CD1c-positive myeloid dendritic cell (primary cell): ENCODE data around the gene OR1N2.
"Not testable (repeated sequence)": the region's sequence is repeated elsewhere in the genome, so short reads cannot be mapped to it uniquely, and the experiment has no call there.

Experiments used
- DNase-seq: peaks from one replicate; pipeline ENCODE4 v3.0.0-alpha.2; 2016; ENCODE audit errors: extremely low spot score

Gene OR1N2

GRCh38 chr9:122552812-122553211 is at the start of gene OR1N2:
OR1N2 (plus strand) TSS chr9:122553112; CDS start chr9:122553212, 100 bp downstream.
- DNase-seq, result no peak

DNA sequence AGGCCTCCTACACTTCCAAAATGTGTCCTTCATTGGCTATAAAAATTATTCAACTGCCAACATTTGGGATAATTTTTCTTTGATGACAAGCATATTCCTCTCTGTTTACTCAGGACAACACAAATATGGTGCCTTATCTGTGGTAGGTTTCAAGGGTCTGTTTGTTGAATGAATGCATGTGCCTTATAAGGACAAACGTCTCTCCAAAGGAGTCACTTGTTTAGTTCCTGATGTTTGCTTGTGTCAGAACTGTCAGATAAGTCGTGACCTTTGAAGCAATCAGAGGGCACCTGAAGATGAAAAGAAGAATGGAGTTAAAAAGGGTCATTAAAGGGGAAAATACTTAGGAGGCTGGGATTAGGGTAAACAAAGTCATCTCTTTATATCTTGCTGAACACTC is 45.9 kb upstream of the OR1N2 start:
- no peak for DNase-seq

- no peak for DNase-seq
Observed at GRCh38 chr9:122510502-122510901, 42.4 kb upstream of the OR1N2 start, which contains the start of gene OR1J2. OR1J2 (plus strand) TSS chr9:122510802; CDS start chr9:122510802, 0 bp downstream.

DNA sequence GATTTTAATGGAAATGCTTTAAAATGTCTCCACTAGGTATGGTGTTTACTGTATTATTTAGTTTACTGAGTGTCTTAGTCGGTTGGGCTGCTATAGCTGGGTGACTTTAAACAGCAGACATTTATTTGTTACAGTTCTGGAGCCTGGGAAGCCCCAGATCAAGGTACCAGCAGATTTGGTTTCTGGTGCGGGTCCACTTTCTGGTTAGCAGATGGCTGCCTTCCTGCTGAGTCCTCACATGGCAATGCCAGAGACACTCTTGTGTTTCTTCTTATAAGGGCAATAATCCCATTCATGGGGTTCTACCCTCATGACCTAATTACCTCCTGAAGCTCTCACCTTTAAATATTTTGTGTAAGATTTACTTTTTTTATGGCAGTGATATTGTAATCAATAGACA is 34.7 kb upstream of the OR1N2 start:
- DNase-seq, result no peak

DNA sequence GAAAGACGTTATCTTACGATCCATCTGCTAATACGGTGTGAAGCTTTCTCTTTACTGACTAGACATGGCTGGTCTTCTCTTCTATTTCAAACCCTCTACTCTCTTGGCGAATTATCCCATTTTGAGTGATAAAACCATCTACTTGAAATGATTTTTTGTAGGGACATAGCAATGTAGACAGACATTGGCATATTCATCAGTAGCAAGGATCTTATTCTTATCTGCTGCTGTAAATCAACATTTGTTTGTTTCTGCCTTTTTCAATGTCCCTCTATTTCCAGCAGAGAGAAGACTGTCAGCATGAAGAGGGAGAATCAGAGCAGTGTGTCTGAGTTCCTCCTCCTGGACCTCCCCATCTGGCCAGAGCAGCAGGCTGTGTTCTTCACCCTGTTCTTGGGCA is 34.1 kb upstream of the OR1N2 start, which contains the start of gene OR1J4:
TSS of gene OR1J4 (plus strand) at position 301 of the 400 bp plus-strand sequence. CDS start at position 301, 0 bp downstream.
- DNase-seq, result no peak

DNA sequence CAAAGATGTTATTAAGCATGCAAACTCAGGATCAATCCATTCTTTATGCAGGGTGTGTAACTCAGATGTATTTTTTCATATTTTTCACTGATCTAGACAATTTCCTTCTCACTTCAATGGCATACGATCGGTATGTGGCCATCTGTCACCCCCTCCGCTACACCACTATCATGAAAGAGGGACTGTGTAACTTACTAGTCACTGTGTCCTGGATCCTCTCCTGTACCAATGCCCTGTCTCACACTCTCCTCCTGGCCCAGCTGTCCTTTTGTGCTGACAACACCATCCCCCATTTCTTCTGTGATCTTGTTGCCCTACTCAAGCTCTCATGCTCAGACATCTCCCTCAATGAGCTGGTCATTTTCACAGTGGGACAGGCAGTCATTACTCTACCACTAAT is 33.5 kb upstream of the OR1N2 start:
- DNase-seq, result no peak

DNA sequence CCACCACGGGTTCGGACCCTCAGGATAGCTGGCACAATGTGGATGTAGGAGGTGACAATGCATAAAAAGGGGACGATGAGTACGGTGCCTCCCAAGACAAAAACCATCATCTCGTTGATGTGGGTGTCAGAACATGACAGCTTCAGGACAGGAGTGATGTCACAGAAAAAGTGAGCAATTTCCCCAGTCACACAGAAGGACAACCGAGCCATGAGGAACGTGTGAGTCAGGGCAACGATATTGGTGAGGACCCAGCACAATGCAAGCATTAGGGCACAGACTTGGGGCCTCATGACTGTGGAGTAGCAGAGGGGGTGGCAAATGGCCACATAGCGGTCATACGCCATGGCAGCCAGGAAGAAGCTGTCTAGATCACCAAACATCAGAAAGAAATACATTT is 26.3 kb upstream of the OR1N2 start:
- DNase-seq, result no peak

GRCh38 chr9:122527193-122527592 is 25.7 kb upstream of the OR1N2 start, which contains the start of gene OR1N1:
OR1N1 (minus strand) TSS chr9:122527293; CDS start chr9:122527293, 0 bp downstream.
- no peak for DNase-seq

DNA sequence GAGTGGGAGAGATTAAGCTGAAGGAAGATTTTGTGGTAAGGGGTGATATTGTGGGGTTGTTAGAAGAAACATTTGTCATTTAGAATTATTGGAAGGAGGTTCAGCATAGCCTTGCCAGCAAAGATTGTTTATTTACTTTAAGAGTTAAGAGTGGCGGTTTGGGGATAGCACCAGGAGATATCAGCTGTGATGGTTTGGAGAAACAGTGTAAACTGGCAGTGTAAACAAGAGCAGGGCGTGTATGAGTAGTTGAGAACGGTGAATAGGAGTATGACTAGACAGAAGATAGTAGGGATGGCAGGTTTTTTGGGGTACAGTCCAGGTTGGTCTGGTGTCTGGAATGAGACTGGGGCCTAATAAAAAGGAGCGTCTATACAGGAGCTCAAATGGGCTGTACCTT is 21.8 kb upstream of the OR1N2 start:
- not testable (repeated sequence) for DNase-seq

DNA sequence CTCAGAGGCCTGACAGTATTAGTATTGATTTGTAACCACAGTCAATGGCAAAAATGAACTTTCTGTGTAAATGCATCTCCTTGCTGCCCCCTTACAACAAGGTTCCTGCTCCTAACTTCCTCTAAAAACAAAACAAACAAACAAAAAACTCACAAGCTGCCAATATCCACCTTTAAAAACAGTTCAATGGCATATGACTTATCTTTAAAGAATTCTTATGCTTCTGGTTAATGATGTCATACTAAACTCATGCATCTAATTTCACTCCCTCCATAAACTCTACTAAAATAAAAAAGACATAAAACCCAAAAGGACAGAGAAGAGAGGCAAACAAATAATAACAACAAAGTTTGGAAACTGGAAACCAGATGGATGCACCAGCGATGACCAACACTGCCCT is 16.8 kb upstream of the OR1N2 start:
- DNase-seq, result no peak

DNA sequence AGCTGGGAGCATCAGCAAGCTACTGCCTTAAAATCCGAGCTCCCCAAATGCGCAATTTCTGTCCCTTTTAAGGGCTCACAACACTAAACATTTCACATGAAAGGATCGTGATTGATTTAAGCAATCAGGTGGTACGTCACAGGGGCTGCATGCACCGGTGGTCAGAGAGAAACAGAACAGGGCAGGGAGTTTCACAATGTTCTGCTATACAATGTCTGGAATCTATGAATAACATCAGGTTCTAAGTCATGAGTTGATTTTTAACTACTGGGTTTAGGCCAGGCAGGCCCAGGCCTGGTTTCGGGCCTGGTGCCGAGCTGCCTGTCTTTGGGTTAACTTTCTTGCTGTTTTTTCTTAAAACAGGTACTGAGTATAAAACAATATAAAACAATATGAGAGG is 15.8 kb upstream of the OR1N2 start:
- DNase-seq, result not testable (repeated sequence)

DNA sequence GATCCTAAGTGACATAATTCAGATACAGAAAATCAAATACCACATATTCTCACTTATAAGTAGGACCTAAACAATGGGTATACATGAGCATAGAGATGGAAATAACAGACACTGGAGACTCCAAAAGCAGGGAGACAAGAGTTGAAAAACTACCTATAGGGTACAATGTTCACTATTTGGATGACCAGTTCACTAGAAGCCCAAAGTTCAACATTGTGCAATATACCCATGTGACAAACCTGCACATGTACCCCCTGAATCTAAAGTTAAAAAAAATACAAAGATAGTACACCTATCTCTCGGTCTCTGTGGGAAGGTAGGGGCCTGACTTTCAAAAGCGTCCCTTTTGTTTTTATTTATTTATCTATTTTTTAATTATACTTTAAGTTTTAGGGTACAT is 14.2 kb upstream of the OR1N2 start:
- DNase-seq, result no peak

DNA sequence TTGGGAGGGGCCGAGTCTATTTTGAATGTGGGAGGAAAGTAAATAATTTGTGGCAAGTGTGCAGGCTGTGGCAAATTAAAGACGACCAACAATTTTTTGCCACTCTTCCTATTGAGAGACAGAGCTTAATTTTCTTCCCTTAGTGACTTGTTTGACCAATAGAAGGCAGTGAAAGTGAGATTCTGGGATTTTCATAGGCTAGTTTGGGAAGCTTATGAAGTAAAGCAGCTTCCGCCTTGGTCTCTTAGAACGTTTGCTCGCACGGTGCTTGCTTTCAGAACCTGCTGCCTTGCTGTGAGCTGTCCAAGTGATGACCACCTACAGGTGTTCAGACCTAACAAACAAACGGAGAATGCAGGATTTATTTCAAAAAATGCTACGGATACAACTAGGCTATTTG is 6.7 kb upstream of the OR1N2 start:
- no peak for DNase-seq

DNA sequence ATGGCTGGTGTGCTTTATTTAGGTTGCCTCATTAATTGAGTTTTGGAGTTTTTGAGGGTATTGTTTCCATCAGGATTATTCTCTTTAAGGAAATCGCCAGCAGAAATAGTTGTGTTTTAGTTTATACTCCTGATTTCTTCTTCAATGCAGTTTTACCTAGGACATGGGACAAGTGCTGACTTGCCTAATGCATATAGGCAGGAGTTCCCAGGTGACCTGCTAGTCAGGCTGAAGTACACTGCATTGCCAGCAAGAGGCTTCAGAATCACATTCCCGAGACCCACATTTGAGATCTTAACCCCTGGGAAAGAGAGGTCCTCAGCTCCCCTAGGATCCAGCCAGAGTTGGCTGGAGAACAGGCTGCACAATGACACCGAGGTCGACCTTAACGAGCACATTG is 1.5 kb upstream of the OR1N2 start:
- no peak for DNase-seq

DNA sequence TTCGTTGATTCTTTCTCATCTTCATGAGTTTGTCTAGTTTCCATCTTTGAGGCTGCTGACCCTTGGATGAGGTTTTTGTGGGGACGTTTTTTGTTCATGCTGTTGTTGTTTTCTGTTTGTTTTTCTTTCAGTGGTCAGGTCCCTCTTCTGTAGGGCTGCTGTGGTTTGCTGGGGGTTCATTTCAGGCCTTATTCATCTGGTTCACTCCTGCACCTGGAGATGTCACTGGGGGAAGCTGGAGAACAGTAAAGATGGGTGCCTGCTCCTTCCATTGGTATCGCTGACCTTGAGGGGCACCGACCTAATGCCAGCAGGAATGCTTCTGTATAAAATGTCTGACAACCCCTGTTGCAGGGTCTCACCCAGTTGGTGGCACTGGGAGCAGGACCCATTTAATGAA is 8.5 kb downstream of the OR1N2 start:
- DNase-seq, result no peak

GRCh38 chr9:122562134-122562760 is 9.3 kb downstream of the OR1N2 start:
- DNase-seq, result no peak

- DNase-seq, result no peak
Observed at GRCh38 chr9:122567901-122568300, 15.0 kb downstream of the OR1N2 start.

DNA sequence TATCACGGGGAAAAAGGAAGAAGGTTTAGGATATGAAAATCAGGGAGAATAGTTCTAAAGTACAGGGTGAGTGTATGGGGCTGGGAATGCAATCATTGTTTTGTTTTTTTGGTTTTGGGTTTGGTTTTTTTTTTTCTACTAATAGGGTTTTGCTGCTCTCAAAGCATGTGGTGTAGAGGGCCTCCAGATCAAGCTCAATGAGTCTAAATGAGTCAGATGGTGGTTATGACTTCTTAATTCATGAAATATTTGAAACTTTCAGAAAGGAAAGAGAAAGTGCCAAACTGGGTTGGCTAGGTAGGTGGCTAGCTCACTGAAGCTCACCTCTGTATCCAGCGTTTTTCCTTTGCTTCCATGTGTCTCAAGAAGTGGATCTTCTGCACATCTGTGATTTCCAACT is 19.5 kb downstream of the OR1N2 start:
- no peak for DNase-seq

DNA sequence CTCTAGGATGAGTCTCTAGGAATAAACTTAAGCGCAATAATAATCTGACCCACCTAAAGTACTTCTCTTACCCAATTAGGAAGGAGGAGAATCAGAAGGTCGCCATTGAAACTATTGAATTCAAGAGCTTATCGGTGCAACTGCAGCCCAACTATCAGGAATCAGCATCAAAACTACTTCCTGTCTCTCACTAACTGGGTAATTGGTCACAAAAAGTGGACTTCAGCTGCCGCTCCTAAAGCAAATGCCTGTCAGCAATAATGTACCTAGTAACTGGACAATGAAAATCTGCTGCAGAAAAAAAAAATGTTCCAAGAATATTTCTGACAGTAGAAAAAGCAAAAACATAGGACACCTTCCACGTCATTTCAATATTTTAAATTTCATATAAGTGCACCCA is 27.0 kb downstream of the OR1N2 start:
- no peak for DNase-seq

GRCh38 chr9:122580360-122580759 is 27.4 kb downstream of the OR1N2 start:
- no peak for DNase-seq

GRCh38 chr9:122583284-122583683 is 30.4 kb downstream of the OR1N2 start, which contains the start of gene OR1L8:
OR1L8 (minus strand) TSS chr9:122583384; CDS start chr9:122568477, 14,907 bp downstream.
- not testable (repeated sequence) for DNase-seq
